DMS79 treated with DMSO at 0.1 percent for 48 hours (cell line): ENCODE data around the gene FJX1.
A peak's percentile ranks its signal among the peaks of the same experiment; 100 is the strongest.

Experiments
- DNase-seq: peaks from one replicate; lab custom pipeline; 2025; lab: John Stamatoyannopoulos, UW

Gene FJX1

GRCh38 chr11:35617687-35618496 lies at the start of gene FJX1:
Gene FJX1, plus strand, starts transcription at chr11:35618460. Its CDS starts 177 bp downstream, at chr11:35618637.
- peak; percentile 30 for DNase-seq

- DNase-seq: no peak
Measured at GRCh38 chr11:35571696-35572095, 46.6 kb upstream of the FJX1 start.

GRCh38 chr11:35579557-35580396 lies 38.5 kb upstream of the FJX1 start:
- DNase-seq: peak; percentile 48

GRCh38 chr11:35580397-35580781 lies 37.9 kb upstream of the FJX1 start:
- no peak for DNase-seq

- DNase-seq: no peak
Measured at GRCh38 chr11:35582033-35582432, 36.2 kb upstream of the FJX1 start.

GRCh38 chr11:35583126-35583525 lies 35.1 kb upstream of the FJX1 start:
- no peak for DNase-seq

- DNase-seq: no peak
Measured at GRCh38 chr11:35583843-35584242, 34.4 kb upstream of the FJX1 start.

- no peak for DNase-seq
Measured at GRCh38 chr11:35584321-35584720, 33.9 kb upstream of the FJX1 start.

GRCh38 chr11:35585416-35585815 lies 32.8 kb upstream of the FJX1 start:
- no peak for DNase-seq

- DNase-seq: no peak
Measured at GRCh38 chr11:35586222-35586621, 32.0 kb upstream of the FJX1 start.

- DNase-seq: no peak
Measured at GRCh38 chr11:35587972-35588371, 30.3 kb upstream of the FJX1 start.

- DNase-seq: no peak
Measured at GRCh38 chr11:35588627-35589026, 29.6 kb upstream of the FJX1 start.

GRCh38 chr11:35589281-35589680 lies 29.0 kb upstream of the FJX1 start:
- no peak for DNase-seq

GRCh38 chr11:35590412-35590811 lies 27.8 kb upstream of the FJX1 start:
- DNase-seq: no peak

GRCh38 chr11:35593143-35593542 lies 25.1 kb upstream of the FJX1 start:
- no peak for DNase-seq

- no peak for DNase-seq
Measured at GRCh38 chr11:35594680-35595079, 23.6 kb upstream of the FJX1 start.

- no peak for DNase-seq
Measured at GRCh38 chr11:35598254-35599125, 19.8 kb upstream of the FJX1 start.

- DNase-seq: no peak
Measured at GRCh38 chr11:35600331-35600838, 17.9 kb upstream of the FJX1 start.

GRCh38 chr11:35602160-35602793 lies 16.0 kb upstream of the FJX1 start:
- no peak for DNase-seq

GRCh38 chr11:35602979-35603378 lies 15.3 kb upstream of the FJX1 start:
- DNase-seq: no peak

- no peak for DNase-seq
Measured at GRCh38 chr11:35605706-35606105, 12.6 kb upstream of the FJX1 start.

GRCh38 chr11:35606206-35606605 lies 12.1 kb upstream of the FJX1 start:
- no peak for DNase-seq
